NB4 (cell line): ENCODE measurements around the gene ANKRD45.

Experiments
- MAX ChIP-seq: IDR thresholded peaks from 2 replicates; pipeline ENCODE4 v1.6.1; 2011; ENCODE audit warnings: low read depth, low read length
- POLR2A ChIP-seq: IDR thresholded peaks from 2 replicates; pipeline ENCODE4 v1.6.1; 2011; ENCODE audit warnings: mild to moderate bottlenecking; ENCODE audit not compliant: insufficient read length; ENCODE audit errors: extremely low read depth
- TF ChIP-seq, protein P1 (sequence below): IDR thresholded peaks from one replicate; pipeline ENCODE4 v1.5.1; 2012; ENCODE audit warnings: low read depth, low read length

DNA sequence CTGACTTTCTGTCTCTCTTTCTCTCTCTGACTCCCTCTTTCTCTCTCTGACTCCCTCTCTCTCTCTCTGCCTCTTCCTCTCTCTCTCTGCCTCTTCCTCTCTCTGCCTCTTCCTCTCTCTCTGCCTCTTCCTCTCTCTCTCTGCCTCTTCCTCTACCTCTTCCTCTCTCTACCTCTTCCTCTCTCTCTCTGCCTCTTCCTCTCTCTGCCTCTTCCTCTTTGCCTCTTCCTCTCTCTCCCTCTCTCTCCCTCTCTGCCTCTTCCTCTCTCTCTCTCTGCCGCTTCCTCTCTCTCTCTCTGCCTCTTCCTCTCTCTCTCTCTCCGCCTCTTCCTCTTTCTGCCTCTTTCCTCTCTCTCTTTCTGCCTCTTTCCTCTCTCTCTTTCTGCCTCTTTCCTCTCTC lies 18.6 kb upstream of the ANKRD45 start:
- TF ChIP-seq, protein P1, sequence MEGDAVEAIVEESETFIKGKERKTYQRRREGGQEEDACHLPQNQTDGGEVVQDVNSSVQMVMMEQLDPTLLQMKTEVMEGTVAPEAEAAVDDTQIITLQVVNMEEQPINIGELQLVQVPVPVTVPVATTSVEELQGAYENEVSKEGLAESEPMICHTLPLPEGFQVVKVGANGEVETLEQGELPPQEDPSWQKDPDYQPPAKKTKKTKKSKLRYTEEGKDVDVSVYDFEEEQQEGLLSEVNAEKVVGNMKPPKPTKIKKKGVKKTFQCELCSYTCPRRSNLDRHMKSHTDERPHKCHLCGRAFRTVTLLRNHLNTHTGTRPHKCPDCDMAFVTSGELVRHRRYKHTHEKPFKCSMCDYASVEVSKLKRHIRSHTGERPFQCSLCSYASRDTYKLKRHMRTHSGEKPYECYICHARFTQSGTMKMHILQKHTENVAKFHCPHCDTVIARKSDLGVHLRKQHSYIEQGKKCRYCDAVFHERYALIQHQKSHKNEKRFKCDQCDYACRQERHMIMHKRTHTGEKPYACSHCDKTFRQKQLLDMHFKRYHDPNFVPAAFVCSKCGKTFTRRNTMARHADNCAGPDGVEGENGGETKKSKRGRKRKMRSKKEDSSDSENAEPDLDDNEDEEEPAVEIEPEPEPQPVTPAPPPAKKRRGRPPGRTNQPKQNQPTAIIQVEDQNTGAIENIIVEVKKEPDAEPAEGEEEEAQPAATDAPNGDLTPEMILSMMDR, result no peak
- TF ChIP-seq POLR2A (no peak), MAX (no peak)
